HG03432 (cell line): ENCODE measurements around the gene P4HB.

Experiments used
- ATAC-seq: cut with Tn5 transposase; IDR thresholded peaks from one replicate; pipeline ENCODE4 v1.9.1; 2021; ENCODE audit warnings: mild to moderate bottlenecking, moderate library complexity; ENCODE audit not compliant: unreplicated experiment

P4HB gene

DNA sequence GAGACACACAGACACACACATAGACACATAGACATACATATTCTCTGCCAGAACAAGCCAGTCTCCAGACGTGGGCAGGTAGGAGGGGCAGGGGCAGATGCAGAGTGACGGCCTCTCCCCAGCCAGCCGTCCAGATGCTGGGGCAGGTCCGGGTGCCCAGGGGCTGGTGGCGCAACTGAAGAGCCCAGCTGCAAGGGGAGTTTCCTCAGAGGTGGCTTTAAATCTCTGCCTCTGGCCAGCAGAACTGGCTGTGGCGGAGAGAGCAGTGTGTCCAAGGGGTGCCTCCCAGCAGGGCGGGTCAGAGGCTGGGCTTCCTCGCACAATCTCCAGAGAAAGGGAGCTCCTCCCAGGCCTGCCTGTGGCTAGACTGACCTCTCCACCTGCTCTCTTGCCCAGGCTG is 65.8 kb downstream of the P4HB start:
- ATAC-seq = no peak

GRCh38 chr17:81794074-81794476 is 66.3 kb downstream of the P4HB start:
- no peak for ATAC-seq
